CD8-positive, alpha-beta memory T cell (primary cell): ENCODE data around the gene FBXL13. TPM values are rescaled to one million over a fixed set of nuclear protein-coding genes. Genes with fewer than 3 reads are reported as not detected.
"Not testable (repeated sequence)": the region's sequence is repeated elsewhere in the genome, so short reads cannot be mapped to it uniquely, and the experiment has no call there.

Source experiments
- CTCF ChIA-PET: fragments of 350-600 bp; sonication (Branson Sonifier 250); formaldehyde crosslinking; loops from one replicate; lab custom pipeline; 2021; ENCODE audit warnings: antibody characterized with exemption; lab: Charles Lee
- POLR2A ChIA-PET: fragments of 350-600 bp; sonication (Branson Sonifier 250); formaldehyde crosslinking; loops from one replicate; lab custom pipeline; 2021; ENCODE audit warnings: antibody characterized with exemption; lab: Charles Lee
- DNase-seq, 5 donors: peaks; one replicate each; pipeline versions ENCODE4 v3.0.0 to v3.0.0-alpha.2; 2020 to 2022; ENCODE audit warnings: mixed read lengths in 1 of 5
- H3K27ac ChIP-seq: one replicate; pipeline ENCODE4 v1.7.0; 2013; ENCODE audit warnings: low read depth, mild to moderate bottlenecking, low read length, moderate library complexity
- H3K27me3 ChIP-seq: 2 replicates; pipeline ENCODE4 v1.7.0; 2013; ENCODE audit warnings: low read length, mild to moderate bottlenecking; ENCODE audit not compliant: insufficient read depth, poor library complexity, severe bottlenecking
- H3K36me3 ChIP-seq: 2 replicates; pipeline ENCODE4 v1.7.0; 2013; ENCODE audit warnings: mild to moderate bottlenecking, low read length, moderate library complexity; ENCODE audit not compliant: insufficient read depth
- H3K4me1 ChIP-seq: 2 replicates; pipeline ENCODE4 v1.7.0; 2013; ENCODE audit warnings: mild to moderate bottlenecking, low read length, moderate library complexity; ENCODE audit not compliant: insufficient read depth
- H3K4me3 ChIP-seq: 2 replicates; pipeline ENCODE4 v1.7.0; 2013; ENCODE audit warnings: mild to moderate bottlenecking, low read length
- H3K9me3 ChIP-seq: 2 replicates; pipeline ENCODE4 v1.7.0; 2013; ENCODE audit warnings: mild to moderate bottlenecking, low read length
- H3K27ac Mint-ChIP-seq, 8 donors: one replicate each; pipeline ENCODE4 v1.8.0; 2020 to 2021; ENCODE audit warnings: mixed read lengths in 8 of 8, mild to moderate bottlenecking in 6 of 8, inconsistent platforms in 3 of 8, moderate library complexity in 3 of 8
- H3K27me3 Mint-ChIP-seq, 2 donors: one replicate each; pipeline ENCODE4 v1.8.0; 2020 to 2021; ENCODE audit warnings: mixed read lengths in 2 of 2, mild to moderate bottlenecking in 1 of 2, moderate library complexity in 1 of 2
- H3K36me3 Mint-ChIP-seq, 3 donors: one replicate each; pipeline ENCODE4 v1.8.0; 2020 to 2021; ENCODE audit warnings: mixed read lengths in 3 of 3, inconsistent platforms in 1 of 3, mild to moderate bottlenecking in 1 of 3
- H3K4me1 Mint-ChIP-seq, 3 donors: one replicate each; pipeline ENCODE4 v1.8.0; 2020 to 2021; ENCODE audit warnings: mixed read lengths in 3 of 3, inconsistent platforms in 1 of 3, mild to moderate bottlenecking in 1 of 3
- H3K4me3 Mint-ChIP-seq, 7 donors: one replicate each; pipeline ENCODE4 v1.8.0; 2020 to 2021; ENCODE audit warnings: mixed read lengths in 7 of 7, mild to moderate bottlenecking in 6 of 7, moderate library complexity in 4 of 7, inconsistent platforms in 2 of 7
- H3K9me3 Mint-ChIP-seq, 5 donors: one replicate each; pipeline ENCODE4 v1.8.0; 2020 to 2022; ENCODE audit warnings: mixed read lengths in 5 of 5, mild to moderate bottlenecking in 3 of 5, moderate library complexity in 2 of 5, inconsistent platforms in 1 of 5
- polyA plus RNA-seq: library from polyadenylated mRNA; unstranded; fragments of 300-500 nt; fragmentation: Illumina TruSeq; gene quantifications from one replicate; pipeline ENCODE4 v1.2.3, GENCODE V29; 2021
- total RNA-seq, 2 experiments: library from RNA; stranded (reverse); gene quantifications; one replicate each; pipeline ENCODE4 v1.2.3, GENCODE V29; 2021

The FBXL13 gene
- total and polyA plus RNA-seq, 3 experiments from 2014 or later: 0.43 to 0.66 (median 0.62) TPM

GRCh38 chr7:102843850-102844249 lies 230.7 kb downstream of the FBXL13 start:
- no peaks in the 10 kb centered on the region for H3K4me1 Mint-ChIP-seq
- CTCF ChIA-PET: interaction anchor here (1.1 kb wide), 1 partner anchor 22 kb away, joined by 3 read pairs; no protein-coding TSS in a partner anchor
- DNase-seq: no peak
- H3K27ac ChIP-seq: no peak overlapping the region
- no peaks in the 10 kb centered on the region for H3K36me3 ChIP-seq
- no peaks in the 10 kb centered on the region for H3K9me3 Mint-ChIP-seq
- no peak overlapping the region for H3K4me3 Mint-ChIP-seq
- H3K4me3 ChIP-seq: no peak overlapping the region
- POLR2A ChIA-PET: no interaction called here
- no peak overlapping the region for H3K27ac Mint-ChIP-seq
- no peaks in the 10 kb centered on the region for H3K9me3 ChIP-seq
- no peaks in the 10 kb centered on the region for H3K27me3 ChIP-seq
- no peaks in the 10 kb centered on the region for H3K4me1 ChIP-seq
- no peaks in the 10 kb centered on the region for H3K27me3 Mint-ChIP-seq
- H3K36me3 Mint-ChIP-seq: peaks cover 0 to 8% (median 5%) of the 10 kb centered on the region in 3 donors

GRCh38 chr7:102842284-102842683 lies 232.3 kb downstream of the FBXL13 start:
- Histone ChIP-seq H3K9me3 (no peaks in the 10 kb centered on the region), H3K4me3 (no peak overlapping the region), H3K4me1 (no peaks in the 10 kb centered on the region), H3K27me3 (no peaks in the 10 kb centered on the region), H3K27ac (no peak overlapping the region), H3K36me3 (no peaks in the 10 kb centered on the region)
- H3K4me3 Mint-ChIP-seq: no peak overlapping the region
- H3K9me3 Mint-ChIP-seq: no peaks in the 10 kb centered on the region
- CTCF ChIA-PET: no interaction called here
- H3K36me3 Mint-ChIP-seq: peaks cover 0 to 12% (median 12%) of the 10 kb centered on the region in 3 donors
- DNase-seq: no peak
- no peak overlapping the region for H3K27ac Mint-ChIP-seq
- H3K27me3 Mint-ChIP-seq: no peaks in the 10 kb centered on the region
- POLR2A ChIA-PET: no interaction called here
- no peaks in the 10 kb centered on the region for H3K4me1 Mint-ChIP-seq

- Histone ChIP-seq H3K36me3 (no peaks in the 10 kb centered on the region), H3K9me3 (no peaks in the 10 kb centered on the region), H3K27me3 (no peaks in the 10 kb centered on the region), H3K4me3 (no peak overlapping the region), H3K27ac (no peak overlapping the region), H3K4me1 (no peaks in the 10 kb centered on the region)
- H3K27ac Mint-ChIP-seq: no peak overlapping the region
- H3K4me1 Mint-ChIP-seq: no peaks in the 10 kb centered on the region
- CTCF ChIA-PET: no interaction called here
- no peak for DNase-seq
- H3K36me3 Mint-ChIP-seq: peaks cover 4 to 19% (median 18%) of the 10 kb centered on the region in 3 donors
- no peaks in the 10 kb centered on the region for H3K27me3 Mint-ChIP-seq
- no peaks in the 10 kb centered on the region for H3K9me3 Mint-ChIP-seq
- H3K4me3 Mint-ChIP-seq: no peak overlapping the region
- POLR2A ChIA-PET: no interaction called here
Measured at GRCh38 chr7:102841290-102841689, 233.3 kb downstream of the FBXL13 start.

- Mint-ChIP-seq H3K27ac (no peak overlapping the region), H3K27me3 (no peaks in the 10 kb centered on the region), H3K4me1 (no peaks in the 10 kb centered on the region), H3K9me3 (no peaks in the 10 kb centered on the region), H3K4me3 (no peak overlapping the region), H3K36me3 (peaks cover 5 to 21% (median 19%) of the 10 kb centered on the region in 3 donors)
- no peak for DNase-seq
- POLR2A ChIA-PET: no interaction called here
- Histone ChIP-seq H3K4me1 (no peaks in the 10 kb centered on the region), H3K27me3 (no peaks in the 10 kb centered on the region), H3K27ac (no peak overlapping the region), H3K36me3 (no peaks in the 10 kb centered on the region), H3K4me3 (no peak overlapping the region), H3K9me3 (no peaks in the 10 kb centered on the region)
- CTCF ChIA-PET: no interaction called here
Measured at GRCh38 chr7:102840404-102840803, 234.2 kb downstream of the FBXL13 start.

DNA sequence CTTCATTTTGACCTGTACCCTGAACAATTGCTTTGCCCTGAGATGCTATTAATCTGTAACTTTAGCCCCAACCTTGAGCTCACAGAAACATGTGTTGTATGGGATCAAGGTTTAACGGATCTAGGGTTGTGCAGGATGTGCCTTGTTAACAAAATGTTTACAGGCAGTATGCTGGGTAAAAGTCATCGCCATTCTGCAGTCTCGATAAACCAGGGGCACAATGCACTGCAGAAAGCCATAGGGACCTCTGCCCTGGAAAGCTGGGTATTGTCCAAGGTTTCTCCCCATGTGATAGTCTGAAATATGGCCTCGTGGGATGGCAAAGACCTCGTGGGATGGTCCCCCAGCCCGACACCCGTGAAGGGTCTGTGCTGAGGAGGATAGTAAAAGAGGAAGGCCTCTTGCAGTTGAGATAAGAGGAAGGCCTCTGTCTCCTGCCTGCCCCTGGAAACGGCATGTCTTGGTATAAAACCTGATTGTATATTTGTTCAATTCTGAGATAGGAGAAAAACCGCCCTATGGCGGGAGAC lies 236.0 kb downstream of the FBXL13 start:
- H3K36me3 ChIP-seq, H3K9me3 ChIP-seq, H3K27ac ChIP-seq, POLR2A ChIA-PET, H3K4me1 ChIP-seq, H3K4me3 Mint-ChIP-seq, H3K9me3 Mint-ChIP-seq, H3K27me3 ChIP-seq, H3K27me3 Mint-ChIP-seq, H3K27ac Mint-ChIP-seq, CTCF ChIA-PET, H3K4me1 Mint-ChIP-seq, DNase-seq, H3K4me3 ChIP-seq: not testable (repeated sequence)
- peaks cover 7 to 24% (median 21%) of the 10 kb centered on the region in 3 donors for H3K36me3 Mint-ChIP-seq

DNA sequence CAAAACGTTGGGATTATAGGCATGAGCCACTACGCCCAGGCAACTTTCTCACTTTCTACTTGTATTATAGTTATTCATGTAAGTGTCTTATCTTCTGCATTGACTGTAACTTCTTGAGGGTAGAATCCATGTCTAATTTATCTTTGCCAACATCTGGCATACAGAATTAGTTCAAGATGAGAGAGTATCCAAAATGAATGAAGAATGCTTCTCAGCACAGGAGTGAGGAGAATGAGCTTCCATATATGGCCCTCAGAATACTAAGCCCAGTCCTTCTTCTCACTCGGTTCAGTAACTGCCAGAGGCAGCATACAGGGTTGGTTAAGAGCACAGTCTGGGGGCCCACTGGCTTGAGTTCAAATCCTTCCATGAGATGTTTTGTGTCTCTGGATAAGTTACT lies 236.8 kb downstream of the FBXL13 start:
- H3K4me1 ChIP-seq: no peaks in the 10 kb centered on the region
- Mint-ChIP-seq H3K4me1 (no peaks in the 10 kb centered on the region), H3K27ac (no peak overlapping the region), H3K4me3 (no peak overlapping the region), H3K36me3 (peaks cover 7 to 23% (median 22%) of the 10 kb centered on the region in 3 donors), H3K9me3 (no peaks in the 10 kb centered on the region), H3K27me3 (no peaks in the 10 kb centered on the region)
- H3K9me3 ChIP-seq: no peaks in the 10 kb centered on the region
- DNase-seq: no peak
- POLR2A ChIA-PET: no interaction called here
- CTCF ChIA-PET: no interaction called here
- no peaks in the 10 kb centered on the region for H3K36me3 ChIP-seq
- no peaks in the 10 kb centered on the region for H3K27me3 ChIP-seq
- no peak overlapping the region for H3K4me3 ChIP-seq
- H3K27ac ChIP-seq: no peak overlapping the region

- Mint-ChIP-seq H3K27me3 (no peaks in the 10 kb centered on the region), H3K36me3 (peaks cover 7 to 22% (median 16%) of the 10 kb centered on the region in 3 donors), H3K4me3 (no peak overlapping the region), H3K27ac (no peak overlapping the region), H3K9me3 (no peaks in the 10 kb centered on the region), H3K4me1 (no peaks in the 10 kb centered on the region)
- H3K27ac ChIP-seq: no peak overlapping the region
- CTCF ChIA-PET: no interaction called here
- no peaks in the 10 kb centered on the region for H3K9me3 ChIP-seq
- H3K27me3 ChIP-seq: no peaks in the 10 kb centered on the region
- no peak overlapping the region for H3K4me3 ChIP-seq
- no peaks in the 10 kb centered on the region for H3K36me3 ChIP-seq
- no peaks in the 10 kb centered on the region for H3K4me1 ChIP-seq
- DNase-seq: no peak
- POLR2A ChIA-PET: no interaction called here
Measured at GRCh38 chr7:102836977-102837376, 237.6 kb downstream of the FBXL13 start.

GRCh38 chr7:102836191-102836919 lies 238.2 kb downstream of the FBXL13 start:
- no peaks in the 10 kb centered on the region for H3K4me1 Mint-ChIP-seq
- peaks cover 7 to 23% (median 16%) of the 10 kb centered on the region in 3 donors for H3K36me3 Mint-ChIP-seq
- Histone ChIP-seq H3K27ac (no peak overlapping the region), H3K36me3 (no peaks in the 10 kb centered on the region), H3K27me3 (no peaks in the 10 kb centered on the region), H3K4me3 (no peak overlapping the region), H3K4me1 (no peaks in the 10 kb centered on the region), H3K9me3 (no peaks in the 10 kb centered on the region)
- no peak overlapping the region for H3K27ac Mint-ChIP-seq
- H3K27me3 Mint-ChIP-seq: no peaks in the 10 kb centered on the region
- DNase-seq: no peak
- H3K9me3 Mint-ChIP-seq: no peaks in the 10 kb centered on the region
- POLR2A ChIA-PET: no interaction called here
- CTCF ChIA-PET: no interaction called here
- H3K4me3 Mint-ChIP-seq: no peak overlapping the region
